HepG2 (cell line): ENCODE measurements around the gene TPX2. TPM values are rescaled to one million over a fixed set of nuclear protein-coding genes. Genes with fewer than 3 reads are reported as not detected.

ENCODE experiments used
- ARHGAP35 ChIP-seq: sonication (generic); formaldehyde crosslinking; IDR thresholded peaks from 2 replicates; pipeline ENCODE4 v1.9.0; 2022; ENCODE audit warnings: mild to moderate bottlenecking, inconsistent platforms, moderate library complexity, missing genetic modification reagents, borderline replicate concordance
- ATF1 ChIP-seq: IDR thresholded peaks from 2 replicates; pipeline ENCODE4 v1.6.1; 2016; ENCODE audit warnings: mild to moderate bottlenecking, control low read depth
- CREB1 ChIP-seq, 2 experiments: fragments of 450-650 bp in 1 of 2; IDR thresholded peaks; 2 replicates each; pipeline ENCODE4 v1.6.1; 2016 to 2017; ENCODE audit warnings: control low read depth in 1 of 2, mild to moderate bottlenecking in 1 of 2, missing compliant biosample characterization in 1 of 2, missing genetic modification characterization in 1 of 2
- ETV6 ChIP-seq: sonication (generic); formaldehyde crosslinking; conservative IDR thresholded peaks from 2 replicates; pipeline ENCODE4 v1.4.0; 2020; ENCODE audit warnings: missing genetic modification reagents
- GATAD1 ChIP-seq: IDR thresholded peaks from 2 replicates; pipeline ENCODE4 v1.6.1; 2016; ENCODE audit warnings: missing genetic modification reagents, missing compliant biosample characterization
- HMG20B ChIP-seq: conservative IDR thresholded peaks from 2 replicates; pipeline ENCODE4 v1.6.1; 2016; ENCODE audit warnings: missing genetic modification reagents, missing compliant biosample characterization
- JDP2 ChIP-seq: sonication (generic); formaldehyde crosslinking; IDR thresholded peaks from 2 replicates; pipeline ENCODE4 v1.8.1; 2022; ENCODE audit warnings: missing genetic modification reagents, borderline replicate concordance
- KAT2B ChIP-seq: fragments of 150-350 bp; IDR thresholded peaks from 2 replicates; pipeline ENCODE4 v1.6.1; 2014; ENCODE audit warnings: low read depth, low read length, borderline replicate concordance
- MAX ChIP-seq: IDR thresholded peaks from 2 replicates; pipeline ENCODE4 v1.6.1; 2012; ENCODE audit warnings: inconsistent platforms
- MBNL3 ChIP-seq: fragments of 250-450 bp; sonication (Bioruptor Pico); conservative IDR thresholded peaks from 2 replicates; pipeline ENCODE4 v1.8.0; 2022; ENCODE audit warnings: mild to moderate bottlenecking, inconsistent platforms
- MTF2 ChIP-seq: sonication (generic); formaldehyde crosslinking; IDR thresholded peaks from 2 replicates; pipeline ENCODE4 v1.5.0; 2020; ENCODE audit warnings: missing genetic modification reagents, borderline replicate concordance
- MXD3 ChIP-seq: IDR thresholded peaks from 2 replicates; pipeline ENCODE4 v1.6.1; 2016; ENCODE audit warnings: mild to moderate bottlenecking, missing biosample characterization, missing genetic modification reagents
- NBN ChIP-seq: fragments of 450-650 bp; conservative IDR thresholded peaks from 2 replicates; pipeline ENCODE4 v1.6.1; 2017
- NFE2 ChIP-seq: sonication (generic); formaldehyde crosslinking; IDR thresholded peaks from 2 replicates; pipeline ENCODE4 v1.4.0; 2020; ENCODE audit warnings: missing genetic modification reagents
- NFYB ChIP-seq: sonication (generic); formaldehyde crosslinking; IDR thresholded peaks from 2 replicates; pipeline ENCODE4 v1.4.0; 2020; ENCODE audit warnings: missing genetic modification reagents
- NR2C2 ChIP-seq: sonication (generic); formaldehyde crosslinking; IDR thresholded peaks from 2 replicates; pipeline ENCODE4 v1.4.0; 2020; ENCODE audit warnings: missing genetic modification reagents, mild to moderate bottlenecking, moderate library complexity, borderline replicate concordance
- PAF1 ChIP-seq: IDR thresholded peaks from 2 replicates; pipeline ENCODE4 v1.6.1; 2016; ENCODE audit warnings: missing genetic modification reagents, missing compliant biosample characterization
- ZFY ChIP-seq: sonication (generic); formaldehyde crosslinking; IDR thresholded peaks from 2 replicates; pipeline ENCODE4 v1.4.0; 2020; ENCODE audit warnings: missing genetic modification reagents
- ZNF232 ChIP-seq: sonication (generic); formaldehyde crosslinking; IDR thresholded peaks from 2 replicates; pipeline ENCODE4 v1.4.0; 2020; ENCODE audit warnings: missing genetic modification reagents, borderline replicate concordance
- ZNF280B ChIP-seq: sonication (generic); formaldehyde crosslinking; IDR thresholded peaks from 2 replicates; pipeline ENCODE4 v1.5.0; 2020; ENCODE audit warnings: missing genetic modification reagents, mild to moderate bottlenecking, borderline replicate concordance
- ZNF292 ChIP-seq: sonication (generic); formaldehyde crosslinking; IDR thresholded peaks from 2 replicates; pipeline ENCODE4 v1.8.1; 2022; ENCODE audit warnings: mild to moderate bottlenecking, low read depth, missing genetic modification reagents, borderline replicate concordance
- ZNF33A ChIP-seq: sonication (generic); formaldehyde crosslinking; IDR thresholded peaks from 2 replicates; pipeline ENCODE4 v1.5.1; 2020; ENCODE audit warnings: missing genetic modification reagents, mild to moderate bottlenecking, moderate library complexity, borderline replicate concordance
- ZNF350 ChIP-seq: sonication (generic); formaldehyde crosslinking; IDR thresholded peaks from 2 replicates; pipeline ENCODE4 v1.4.0; 2020; ENCODE audit warnings: mild to moderate bottlenecking, low read depth, missing genetic modification reagents, borderline replicate concordance
- ZNF543 ChIP-seq: sonication (generic); formaldehyde crosslinking; IDR thresholded peaks from 2 replicates; pipeline ENCODE4 v1.4.0; 2020; ENCODE audit warnings: mild to moderate bottlenecking, missing genetic modification reagents
- ZNF576 ChIP-seq: sonication (generic); formaldehyde crosslinking; IDR thresholded peaks from 2 replicates; pipeline ENCODE4 v1.4.0; 2020; ENCODE audit warnings: mild to moderate bottlenecking, missing genetic modification reagents
- ZNF691 ChIP-seq: sonication (generic); formaldehyde crosslinking; IDR thresholded peaks from 2 replicates; pipeline ENCODE4 v1.4.0; 2020; ENCODE audit warnings: missing genetic modification reagents, low read depth, mild to moderate bottlenecking, borderline replicate concordance
- ZNF761 ChIP-seq: sonication (generic); formaldehyde crosslinking; conservative IDR thresholded peaks from 2 replicates; pipeline ENCODE4 v1.4.0; 2020; ENCODE audit warnings: mild to moderate bottlenecking, missing genetic modification reagents
- polyA plus RNA-seq, 8 experiments: library from polyadenylated mRNA; depleted of rRNA in 3 of 8; stranded (reverse) in 7 of 8; unstranded in 1 of 8; fragments of >200 nt; fragmentation: Illumina TruSeq in 4 of 8; extraction: Trizol in 4 of 8; gene quantifications; 2 replicates each; pipeline versions ENCODE4 v1.2.1 to v1.2.3, GENCODE V29; 2011 to 2016; ENCODE audit warnings: low read depth in 4 of 8, missing spikeins in 1 of 8, mixed read lengths in 1 of 8; ENCODE audit not compliant: insufficient read depth in 1 of 8
- total RNA-seq, 5 experiments: library from RNA; depleted of rRNA; stranded (reverse); fragments of >200 nt; fragmentation: Illumina TruSeq; extraction: Trizol; gene quantifications; 2 replicates each; pipeline ENCODE4 v1.2.3, GENCODE V29; 2016; ENCODE audit warnings: low read depth in 1 of 5

Gene TPX2
- total and polyA plus RNA-seq, 2 of the 13 experiments (the other 11 are each of a cell fraction or from before 2014, with no cell fraction given) = 34.3 to 124 TPM

GRCh38 chr20:31706607-31707257 lies 32.4 kb upstream of the TPX2 start (continued):
- TF ChIP-seq NFE2 (CRISPR knock-in tag) (no peak), ZNF33A (CRISPR knock-in tag) (no peak), MAX (peak; percentile 89), NR2C2 (CRISPR knock-in tag) (peak; percentile 76), GATAD1 (CRISPR knock-in tag) (peak; percentile 65; the same call in 1 of the 2 replicates), NFYB (CRISPR knock-in tag) (peak; percentile 26; the same call in 1 of the 2 replicates), ZNF576 (CRISPR knock-in tag) (no peak), ZNF280B (no peak), ARHGAP35 (CRISPR knock-in tag) (no peak), JDP2 (CRISPR knock-in tag) (no peak), ZNF232 (CRISPR knock-in tag) (peak; percentile 92), ZFY (peak; percentile 80), ETV6 (CRISPR knock-in tag) (peak; percentile 89; the same call in 1 of the 2 replicates), ZNF350 (CRISPR knock-in tag) (peak; percentile 72; the same call in 1 of the 2 replicates), KAT2B (no peak), ZNF761 (CRISPR knock-in tag) (peak; percentile 94), ZNF292 (CRISPR knock-in tag) (no peak; the same call in 1 of the 2 replicates), NBN (no peak), ATF1 (CRISPR knock-in tag) (0 out of 2 replicates have a peak, but pooled peaks have one; percentile 31), ZNF691 (peak; percentile 37; the same call in 1 of the 2 replicates), CREB1 (IDR thresholded peaks at IDR 0.05) (no peak), CREB1 (CRISPR knock-in tag; IDR thresholded peaks at IDR 0.05) (peak; percentile 84), ZNF543 (CRISPR knock-in tag) (peak; percentile 88; the same call in 1 of the 2 replicates), MTF2 (CRISPR knock-in tag) (no peak), MBNL3 (no peak), HMG20B (peak; percentile 97), MXD3 (CRISPR knock-in tag) (no peak; the same call in 1 of the 2 replicates), PAF1 (CRISPR knock-in tag) (no peak; the same call in 1 of the 2 replicates)
